ENCODE data around the gene BZW1.
A peak's percentile ranks its signal among the peaks of the same experiment; 100 is the strongest.

BZW1 gene

GRCh38 chr2:200811333-200812121 lies at the start of gene BZW1:
BZW1 (plus strand) TSS chr2:200811910; CDS start chr2:200813218, 1,308 bp downstream.
- DNase-seq: peak; percentile 84

GRCh38 chr2:200762127-200762526 lies 49.6 kb upstream of the BZW1 start:
- DNase-seq: no peak

DNA sequence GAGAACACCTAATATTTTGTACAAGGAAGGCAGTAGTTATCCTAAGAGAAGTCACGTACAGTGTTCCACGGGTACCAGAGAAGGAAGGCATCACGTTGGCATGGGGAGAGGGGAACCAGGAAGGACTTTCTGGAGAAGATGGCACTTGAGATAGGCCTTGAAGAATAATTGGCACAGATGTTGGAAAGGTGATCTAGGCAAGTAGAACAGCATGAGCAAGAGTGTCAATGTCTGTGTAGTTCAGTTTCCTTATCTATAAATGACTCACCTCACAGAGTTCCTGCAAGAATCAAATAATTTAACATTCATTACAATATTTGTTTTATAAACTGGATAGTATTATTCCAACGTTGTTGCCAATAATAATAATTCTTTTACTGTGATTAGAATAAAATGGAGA lies 48.3 kb upstream of the BZW1 start:
- DNase-seq: no peak

DNA sequence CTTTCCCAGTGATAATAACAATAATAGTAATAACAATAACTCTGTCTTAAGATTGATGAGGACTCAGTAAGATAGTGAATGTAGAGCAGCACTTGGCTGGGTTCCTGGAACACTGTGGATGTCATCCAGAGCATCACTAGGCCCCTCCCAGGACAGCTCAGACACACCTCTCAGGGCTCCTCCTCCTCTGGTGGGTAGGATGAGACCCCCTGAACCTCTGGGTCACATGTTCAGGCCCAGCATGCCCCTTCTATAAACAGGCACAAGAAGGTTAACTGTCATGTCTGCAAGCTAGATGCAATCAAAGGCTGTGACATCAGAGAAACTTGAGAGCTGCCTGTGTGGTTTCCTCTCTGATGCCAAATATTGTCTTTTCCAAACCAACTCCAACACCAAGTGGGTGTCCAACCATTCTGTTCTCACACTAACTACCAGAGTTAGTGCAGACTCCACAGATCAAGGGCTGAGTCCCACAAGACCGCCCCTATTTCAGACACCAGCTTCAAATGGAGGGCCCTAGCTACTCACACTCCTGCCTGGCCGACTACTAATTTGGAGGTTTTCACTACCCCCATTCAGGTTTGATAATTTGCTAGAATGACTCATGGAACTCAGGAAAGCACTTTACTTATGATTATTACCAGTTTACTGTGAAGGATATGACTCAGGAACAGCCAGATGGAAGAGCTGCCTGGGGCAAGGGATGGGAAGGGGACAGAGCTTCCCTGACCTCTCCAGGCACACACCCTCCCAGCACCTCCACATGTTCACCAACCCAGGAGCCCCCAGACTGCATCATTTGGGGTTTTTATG lies 46.4 kb upstream of the BZW1 start:
- DNase-seq: no peak

DNA sequence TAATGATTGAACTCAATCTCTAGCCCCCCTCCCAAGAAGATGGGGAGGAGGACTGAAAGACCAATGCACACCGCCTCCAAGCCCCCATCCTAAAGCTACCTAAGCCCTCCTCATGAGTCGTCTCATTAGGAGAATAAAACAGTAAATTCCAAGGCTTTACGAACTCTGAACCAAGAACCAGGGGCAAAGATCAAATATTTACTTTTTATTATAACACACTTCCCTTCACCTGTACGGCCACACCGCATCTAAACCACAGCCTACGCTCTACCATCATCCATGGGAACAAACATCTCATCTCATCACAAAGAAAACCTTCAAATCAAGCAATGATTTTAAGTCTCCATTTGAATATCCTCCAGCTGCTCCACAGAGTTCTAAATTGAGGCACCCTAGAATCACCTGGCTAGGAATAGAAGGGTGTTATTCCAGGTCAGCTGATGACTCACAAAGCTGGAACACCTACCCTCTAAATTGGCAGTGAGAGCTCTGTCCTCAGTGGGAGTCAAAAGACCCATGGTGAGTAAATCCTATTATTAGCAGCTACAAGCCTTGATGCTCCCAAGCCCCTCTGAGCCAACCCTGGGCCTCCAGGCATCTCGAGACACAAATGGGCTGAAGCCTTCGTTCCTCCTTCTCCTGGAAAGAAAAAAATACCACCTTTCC lies 45.6 kb upstream of the BZW1 start:
- no peak for DNase-seq

DNA sequence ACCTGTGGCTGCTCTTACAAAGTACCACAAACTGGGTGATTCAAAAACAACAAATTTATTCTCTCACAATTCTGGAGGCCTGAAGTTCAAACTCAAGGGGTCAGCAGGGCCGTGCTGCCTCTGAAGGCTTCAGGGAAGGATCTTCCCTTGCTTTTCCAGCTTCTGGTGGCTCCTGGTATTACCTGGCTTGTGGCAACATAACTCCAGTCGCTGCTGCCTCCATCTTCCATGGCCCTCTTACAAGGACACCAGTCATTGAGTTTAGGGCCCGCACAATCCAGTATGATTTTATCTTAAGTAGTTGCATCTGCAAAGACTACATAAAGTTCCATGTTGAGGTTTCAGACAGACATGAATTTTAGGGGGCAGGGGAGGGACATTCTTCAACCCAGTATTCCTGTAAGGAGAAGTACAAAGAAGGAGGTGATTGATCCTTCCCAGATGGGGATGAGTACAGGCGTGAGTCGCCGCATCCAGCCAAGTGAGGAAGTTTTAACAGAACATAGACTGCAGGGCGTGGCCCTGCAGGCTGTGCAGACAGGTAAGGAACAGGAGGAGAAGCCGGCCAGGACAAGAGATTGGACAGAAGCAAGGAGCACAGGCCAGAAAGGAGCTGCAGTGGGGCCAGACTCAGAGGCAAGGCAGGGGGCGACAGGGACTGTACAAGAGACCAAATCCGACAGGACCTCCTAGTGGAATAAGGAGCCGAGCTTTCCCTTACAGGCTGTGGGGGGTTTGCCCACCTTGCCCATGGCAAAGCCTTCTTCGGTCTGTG lies 44.4 kb upstream of the BZW1 start:
- DNase-seq: no peak

DNA sequence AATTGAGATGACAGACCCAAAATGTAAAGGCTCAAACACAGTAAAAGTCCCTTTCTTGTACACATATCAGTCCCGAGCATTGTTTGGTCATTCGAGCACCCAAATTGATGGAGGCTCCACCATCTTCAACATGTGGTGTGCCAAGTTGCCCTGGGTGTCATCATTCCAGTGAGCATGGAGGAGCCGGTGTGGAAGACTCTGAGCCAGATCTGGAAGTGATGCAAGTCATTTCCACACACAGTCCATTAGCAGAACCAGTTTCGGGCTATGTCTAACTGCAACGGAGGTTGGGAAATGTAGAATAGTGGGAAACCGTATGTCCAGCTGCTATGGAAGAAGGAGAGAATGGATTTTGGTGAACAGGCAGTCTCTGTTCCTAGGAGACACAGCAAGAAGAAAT lies 40.9 kb upstream of the BZW1 start:
- no peak for DNase-seq

DNA sequence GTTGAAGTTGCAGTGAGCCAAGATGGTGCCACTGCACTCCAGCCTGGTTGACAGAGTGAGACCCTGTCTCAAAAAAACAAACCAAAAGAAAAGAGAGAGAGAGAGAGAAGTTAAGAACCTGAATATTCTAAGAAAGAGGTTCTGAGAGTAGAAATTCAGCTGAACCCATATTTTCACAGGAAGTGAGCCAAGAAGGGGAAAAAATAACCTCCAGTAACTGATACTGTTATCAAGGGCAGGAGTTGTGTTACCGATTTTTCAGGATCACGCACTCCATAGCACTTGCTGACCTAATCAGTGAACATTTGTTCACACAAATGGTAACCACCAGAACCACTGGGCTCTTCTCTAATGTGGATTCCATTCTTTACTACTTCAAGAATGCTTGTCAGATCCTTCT lies 39.1 kb upstream of the BZW1 start:
- no peak for DNase-seq

GRCh38 chr2:200773083-200773482 lies 38.6 kb upstream of the BZW1 start:
- DNase-seq: no peak

DNA sequence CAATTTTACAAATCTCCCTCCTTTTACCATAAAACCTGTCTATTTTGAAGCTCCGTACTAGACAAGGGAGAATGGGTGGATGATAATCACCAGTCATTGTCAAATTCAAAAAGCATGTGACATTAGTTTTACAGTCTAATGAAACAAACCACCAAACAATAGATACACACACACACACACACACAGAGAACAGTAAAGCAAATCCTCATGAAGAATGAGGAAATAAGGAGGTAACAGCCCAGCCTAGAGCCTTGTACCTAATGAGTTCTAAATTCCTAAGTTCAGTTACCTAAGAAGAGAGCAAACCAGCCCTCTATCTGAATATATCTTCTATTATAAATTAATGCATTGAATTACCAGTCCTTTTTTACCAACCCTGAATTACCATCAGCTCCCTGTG lies 36.8 kb upstream of the BZW1 start:
- DNase-seq: no peak

DNA sequence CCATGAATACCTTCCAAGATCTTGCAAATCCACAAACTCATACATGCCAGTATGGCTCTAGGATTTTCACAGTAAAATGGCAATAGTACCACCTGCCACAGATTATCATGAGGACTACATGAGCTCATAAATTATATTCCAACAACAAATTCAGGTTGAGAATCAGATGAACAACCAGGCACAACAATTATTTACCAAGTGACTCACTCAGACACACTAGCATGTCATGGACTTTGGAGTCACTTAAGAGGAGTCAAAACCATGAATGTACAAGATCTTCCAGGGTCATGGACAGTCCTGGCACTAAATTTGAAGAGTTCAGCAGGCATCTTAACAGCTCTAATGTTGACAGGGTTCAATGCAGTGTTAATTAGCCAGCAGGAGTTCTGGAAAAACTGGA lies 34.4 kb upstream of the BZW1 start:
- no peak for DNase-seq

DNA sequence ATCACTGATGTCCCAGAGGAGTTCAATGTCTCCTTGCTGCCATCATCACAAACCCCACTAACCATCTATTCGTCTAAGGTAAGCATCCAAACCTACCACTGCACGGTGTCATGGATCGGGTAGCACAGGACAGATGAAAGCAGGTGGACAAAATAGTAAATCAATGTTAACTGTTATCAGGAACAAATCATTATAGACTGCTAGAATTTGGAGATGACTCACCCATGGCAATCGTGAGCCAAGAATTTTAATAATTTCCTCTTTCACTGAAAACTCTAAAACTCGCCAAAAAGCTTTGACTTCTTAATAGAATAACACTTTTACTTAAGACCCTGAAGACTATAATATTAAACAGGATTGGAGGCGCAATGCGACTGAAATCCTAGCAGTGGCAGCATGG lies 33.7 kb upstream of the BZW1 start:
- no peak for DNase-seq

GRCh38 chr2:200779214-200779613 lies 32.5 kb upstream of the BZW1 start:
- no peak for DNase-seq

DNA sequence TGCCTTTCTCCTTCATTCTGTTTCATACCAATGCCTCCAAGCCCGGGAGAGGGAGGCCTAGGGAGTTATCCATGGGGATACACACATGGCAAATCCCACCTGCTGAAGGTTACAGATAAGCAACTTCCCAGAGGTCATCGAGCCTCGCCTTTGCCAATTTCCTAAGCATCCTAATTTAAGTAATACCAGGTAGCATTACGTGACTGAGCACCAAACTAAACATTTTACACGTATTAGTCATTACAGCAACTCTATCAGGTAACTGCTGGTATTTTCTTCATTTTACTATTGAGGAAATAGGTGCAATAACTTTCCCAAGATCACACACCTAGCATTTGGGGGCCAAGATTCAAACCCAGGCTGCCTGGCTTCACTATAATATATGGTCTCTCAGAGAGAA lies 30.1 kb upstream of the BZW1 start:
- DNase-seq: no peak

DNA sequence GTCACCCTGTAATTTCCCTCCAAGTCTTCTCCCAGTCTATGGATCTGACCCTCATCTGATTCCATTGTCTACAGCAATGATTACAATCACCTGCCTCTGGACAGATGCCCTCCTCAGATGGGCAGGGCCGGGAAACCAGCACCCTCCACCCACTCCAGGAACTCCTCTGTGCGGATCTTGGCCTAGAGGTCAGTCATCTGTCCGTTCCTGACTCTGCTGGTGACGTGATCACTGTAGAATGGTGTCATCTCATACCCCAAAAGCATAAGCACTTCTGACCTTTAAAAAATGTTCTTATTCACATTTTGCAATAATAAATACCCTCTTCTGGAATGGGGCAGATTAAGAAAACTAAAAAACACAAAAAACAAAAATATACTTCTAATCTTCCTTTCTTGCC lies 29.5 kb upstream of the BZW1 start:
- no peak for DNase-seq

- no peak for DNase-seq
These were observed 27.5 kb upstream of the BZW1 start for GRCh38 chr2:200784215-200784614.

DNA sequence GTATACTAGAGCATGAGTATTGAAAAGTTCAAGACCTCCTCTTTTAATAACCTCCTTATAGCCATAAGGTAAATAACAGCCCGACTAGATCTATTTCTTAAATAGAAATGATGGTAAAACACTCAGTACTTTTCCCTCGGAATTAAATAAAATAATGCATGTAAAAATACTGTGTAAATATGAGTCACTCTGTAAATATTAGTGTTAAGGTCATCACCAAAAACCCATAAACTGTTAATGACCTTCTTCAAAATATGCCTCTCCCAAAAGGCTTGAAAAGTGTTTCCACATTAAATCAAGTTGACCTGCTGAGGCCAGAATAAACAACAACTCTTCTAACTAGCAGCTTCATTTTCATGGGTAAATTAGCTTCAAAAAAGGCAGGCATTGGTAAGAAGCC lies 25.3 kb upstream of the BZW1 start:
- DNase-seq: no peak

DNA sequence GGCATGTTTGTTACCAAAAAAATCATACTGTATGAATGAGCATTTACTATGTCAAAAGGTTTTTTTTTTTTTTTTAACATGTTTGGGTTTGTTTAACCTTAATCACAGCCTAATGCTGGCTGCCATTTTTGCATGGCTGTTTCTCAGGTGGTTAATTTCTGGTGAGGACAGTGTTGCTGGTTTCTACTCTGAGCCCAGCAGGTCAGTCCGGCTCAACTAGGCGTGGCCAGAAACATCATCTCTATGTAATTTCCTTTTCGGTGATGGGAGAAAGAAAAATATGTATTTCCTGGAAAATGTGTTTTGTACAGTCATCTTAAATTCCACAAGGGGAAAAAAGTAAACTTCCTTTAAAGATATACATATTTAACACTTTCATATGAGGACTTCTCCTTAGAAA lies 24.9 kb upstream of the BZW1 start:
- no peak for DNase-seq

- DNase-seq: no peak
These were observed 24.2 kb upstream of the BZW1 start for GRCh38 chr2:200787351-200788120.

DNA sequence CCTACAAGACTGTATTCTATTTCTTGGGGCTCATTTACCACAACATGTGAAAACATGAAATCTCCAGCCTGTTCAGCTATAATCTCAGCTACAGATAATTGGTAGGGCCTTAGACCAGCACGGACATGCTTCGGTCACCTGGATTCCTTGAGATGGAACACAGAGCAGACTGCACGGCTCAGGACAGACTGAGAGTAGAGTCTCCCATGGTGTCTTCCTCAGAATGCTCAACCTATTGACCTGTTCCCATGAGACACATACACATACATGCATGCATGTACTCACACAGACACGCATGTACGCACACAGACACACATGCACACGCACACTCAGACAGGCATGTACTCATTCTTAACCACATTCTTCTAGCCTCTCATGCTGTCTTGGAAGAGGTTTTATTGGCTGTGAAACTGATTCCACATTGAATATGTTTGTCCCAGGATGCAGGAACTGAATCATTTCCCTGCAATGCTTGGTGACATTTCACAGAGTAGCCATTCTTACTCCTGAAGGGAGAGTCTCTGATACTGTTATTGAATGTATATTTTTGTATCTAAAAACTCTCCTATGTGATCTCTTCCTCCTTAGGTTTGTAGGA lies 23.5 kb upstream of the BZW1 start:
- DNase-seq: no peak

- no peak for DNase-seq
These were observed 21.5 kb upstream of the BZW1 start for GRCh38 chr2:200790185-200790584.

- DNase-seq: no peak
These were observed 19.8 kb upstream of the BZW1 start for GRCh38 chr2:200791905-200792304.
